CD1c-positive myeloid dendritic cell (primary cell): ENCODE measurements around the gene THBS1.

ENCODE experiments used
- DNase-seq: peaks from one replicate; pipeline ENCODE4 v3.0.0-alpha.2; 2016; ENCODE audit errors: extremely low spot score

The THBS1 gene

DNA sequence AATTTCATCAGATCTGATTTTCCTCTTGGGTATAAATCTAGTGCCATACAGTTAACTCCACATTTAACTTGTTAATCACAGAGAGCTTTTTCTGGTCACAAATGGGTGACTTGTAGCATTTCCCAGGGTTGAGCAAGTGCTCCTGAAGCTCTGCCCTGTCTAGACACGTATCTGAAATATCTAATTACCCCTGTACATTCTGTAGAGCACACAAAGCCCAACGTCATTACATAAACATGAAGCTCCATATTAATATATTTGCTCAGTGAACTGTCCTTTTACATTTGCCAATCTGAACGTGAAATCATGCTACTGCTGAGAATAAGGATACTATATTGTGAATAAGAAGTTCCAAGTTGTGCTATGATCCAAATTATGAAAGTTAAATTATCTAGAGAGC lies 49.0 kb downstream of the THBS1 start:
- DNase-seq, result no peak

DNA sequence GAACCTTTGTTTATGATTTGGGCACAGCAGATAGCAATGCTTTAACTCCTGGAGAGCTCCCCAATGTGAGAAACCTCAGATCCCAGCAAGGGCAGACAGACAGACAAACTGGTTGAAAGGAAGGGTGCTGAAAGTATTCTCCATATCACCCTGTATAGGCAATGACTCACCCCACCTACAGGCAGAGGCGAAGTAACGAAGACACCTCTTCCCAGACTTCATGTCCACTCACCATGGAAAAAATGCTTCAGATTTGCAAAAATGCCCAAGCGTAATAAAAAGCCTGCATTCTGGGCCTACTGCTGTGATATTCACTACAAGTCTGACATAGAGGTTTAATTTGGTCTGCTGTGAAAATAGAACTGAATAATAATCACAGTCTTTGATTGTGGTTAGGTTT lies 50.5 kb downstream of the THBS1 start:
- no peak for DNase-seq

DNA sequence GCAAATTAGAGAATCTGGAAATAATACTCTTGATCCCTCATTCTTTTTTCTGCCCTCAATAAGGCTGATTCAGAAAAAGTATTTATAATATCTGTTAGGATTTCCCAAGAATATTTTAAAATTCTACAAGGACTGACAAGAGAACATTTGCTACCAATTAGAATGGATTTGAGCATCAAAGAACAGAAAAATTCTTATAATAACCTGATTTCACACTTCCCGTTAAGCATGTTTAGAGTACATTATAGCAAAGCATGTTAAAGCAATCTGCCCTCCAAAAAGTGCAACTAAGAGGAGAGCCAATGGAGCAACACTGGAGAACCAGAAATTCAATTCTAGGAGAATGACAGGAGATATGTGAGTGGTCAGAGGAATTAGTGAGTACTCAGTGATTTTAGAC lies 57.2 kb downstream of the THBS1 start:
- DNase-seq, result no peak

DNA sequence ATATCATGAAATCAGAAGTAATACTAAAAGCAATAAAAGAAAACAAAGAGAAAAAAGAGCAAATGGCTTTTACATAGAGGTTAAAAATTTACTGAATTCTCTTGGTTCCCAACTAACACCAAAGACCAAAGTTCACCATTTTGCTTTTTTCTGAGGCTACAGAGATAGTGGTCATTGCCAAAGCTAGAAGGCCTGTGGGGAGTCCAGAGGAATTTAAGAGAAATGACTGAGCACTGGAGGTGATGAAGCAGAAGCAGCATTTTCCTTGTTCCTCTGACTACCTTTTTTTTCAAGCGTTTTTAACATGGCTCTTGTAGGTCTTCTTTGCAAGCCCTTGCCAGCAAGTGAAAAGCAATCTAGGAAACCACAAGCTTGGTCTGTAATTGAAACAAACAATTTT lies 58.2 kb downstream of the THBS1 start:
- DNase-seq, result no peak

DNA sequence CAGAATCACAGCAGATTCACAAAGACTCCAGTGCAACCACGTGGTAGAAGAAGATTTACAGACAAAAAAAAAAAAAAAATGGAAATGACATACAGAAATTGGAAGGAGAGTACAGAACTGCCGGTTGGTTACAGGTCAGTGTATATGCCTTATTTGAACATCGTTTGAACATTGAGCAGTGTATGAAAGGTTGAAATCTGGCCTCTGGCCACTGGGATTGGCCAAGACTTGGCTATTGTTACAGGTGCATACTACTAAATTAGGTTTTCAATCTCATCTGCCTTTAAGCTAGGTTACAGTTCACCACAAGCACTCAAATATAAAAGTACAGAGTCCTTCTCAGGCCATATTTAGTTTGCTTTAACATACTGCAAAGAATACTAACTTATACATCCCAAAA lies 59.8 kb downstream of the THBS1 start:
- no peak for DNase-seq

DNA sequence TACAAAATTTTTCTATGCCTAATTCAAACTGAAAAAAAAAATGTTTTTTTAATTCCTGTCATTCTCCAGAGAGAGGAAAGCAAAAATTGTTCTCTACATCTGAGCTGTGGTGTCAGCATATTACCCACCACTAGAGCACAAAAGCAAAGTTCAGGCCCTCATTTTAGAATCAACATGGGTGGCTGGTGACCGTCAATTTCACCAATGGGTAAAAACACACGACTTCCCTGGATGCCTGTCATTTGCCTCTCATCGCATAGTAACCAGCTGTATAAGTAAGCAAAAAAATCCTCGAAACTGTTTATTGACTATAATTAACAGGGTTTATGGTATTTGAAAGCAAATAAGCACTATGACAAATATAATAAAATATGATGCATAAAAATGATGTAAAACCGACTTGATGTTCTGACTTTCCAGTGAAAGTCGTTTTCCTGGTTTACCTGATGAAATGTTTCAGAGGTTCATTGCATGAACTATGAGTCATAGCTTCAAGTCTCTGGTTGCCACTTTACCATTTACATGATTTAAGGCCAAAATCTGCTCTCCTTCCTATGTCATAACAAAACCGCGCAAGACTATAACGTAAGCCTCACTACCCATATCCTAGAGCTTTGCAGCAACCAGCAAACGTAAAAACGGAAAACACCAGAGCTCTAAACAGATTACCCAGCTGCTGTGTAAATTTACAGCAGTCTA lies 60.5 kb downstream of the THBS1 start:
- DNase-seq, result no peak

DNA sequence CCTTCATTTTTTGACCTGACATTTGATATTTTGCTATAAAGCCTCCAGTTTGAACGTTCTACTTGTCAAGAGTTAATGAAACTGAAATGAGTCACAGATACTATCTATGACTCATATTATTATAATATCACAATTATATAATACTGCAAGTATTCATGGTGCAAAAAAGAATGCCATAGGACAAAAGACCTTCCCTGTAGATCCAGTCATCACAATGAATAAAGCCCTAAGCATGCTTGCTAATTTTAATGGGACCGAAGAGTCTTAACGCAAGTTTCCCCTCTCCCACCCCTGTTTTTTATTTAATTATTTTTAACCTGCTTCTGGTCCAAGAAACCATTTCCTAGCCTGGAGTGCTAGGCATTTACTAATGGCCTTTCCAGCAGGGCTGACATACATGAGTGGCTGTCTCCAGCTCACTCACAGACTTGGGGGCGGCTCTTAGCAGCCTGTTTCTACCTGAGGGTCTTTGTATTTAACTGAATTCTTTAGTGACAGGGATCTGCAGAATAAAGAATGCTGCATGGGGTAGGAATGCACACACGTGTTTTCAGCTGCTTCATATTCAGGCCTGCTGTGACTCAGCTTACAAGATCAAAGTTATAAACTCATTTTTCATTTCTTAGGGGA lies 61.2 kb downstream of the THBS1 start:
- DNase-seq, result no peak

DNA sequence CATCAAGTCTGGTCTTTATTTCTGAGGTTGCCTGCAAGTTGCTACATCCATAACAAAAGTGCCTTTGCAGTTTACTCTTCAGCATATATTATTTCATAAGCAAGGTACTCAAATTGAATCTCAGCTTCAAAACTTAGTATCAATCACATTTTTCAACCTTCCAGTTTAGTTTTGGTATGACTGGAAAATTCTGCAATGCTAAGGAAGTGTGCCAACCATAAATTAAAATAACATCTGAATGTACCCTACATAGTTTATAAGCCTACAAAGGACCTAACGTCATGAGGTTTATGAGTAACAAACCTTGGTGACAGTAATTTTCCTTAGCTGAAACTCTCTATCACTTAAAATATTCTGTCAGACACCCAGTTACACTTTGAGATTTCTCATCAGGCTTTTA lies 62.8 kb downstream of the THBS1 start:
- DNase-seq, result no peak

DNA sequence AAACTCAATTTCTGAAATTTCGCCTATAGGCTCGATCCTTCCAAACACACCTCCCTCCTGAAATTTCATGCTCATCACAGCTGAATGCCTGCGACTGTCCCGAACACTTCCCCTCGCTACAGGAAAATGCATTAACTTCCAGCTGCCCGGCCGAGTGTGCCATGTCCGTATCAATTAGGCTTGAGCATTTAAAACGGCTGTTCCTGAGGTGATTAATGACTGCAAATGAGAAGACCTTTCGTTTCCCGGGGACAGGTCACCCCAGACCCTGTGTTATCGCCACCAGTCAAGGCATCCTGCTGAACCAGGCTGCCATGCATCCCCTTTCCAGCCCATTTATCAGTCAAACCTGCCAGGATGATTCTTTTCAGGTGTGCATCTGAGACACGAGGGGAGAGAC lies 63.3 kb downstream of the THBS1 start:
- no peak for DNase-seq

DNA sequence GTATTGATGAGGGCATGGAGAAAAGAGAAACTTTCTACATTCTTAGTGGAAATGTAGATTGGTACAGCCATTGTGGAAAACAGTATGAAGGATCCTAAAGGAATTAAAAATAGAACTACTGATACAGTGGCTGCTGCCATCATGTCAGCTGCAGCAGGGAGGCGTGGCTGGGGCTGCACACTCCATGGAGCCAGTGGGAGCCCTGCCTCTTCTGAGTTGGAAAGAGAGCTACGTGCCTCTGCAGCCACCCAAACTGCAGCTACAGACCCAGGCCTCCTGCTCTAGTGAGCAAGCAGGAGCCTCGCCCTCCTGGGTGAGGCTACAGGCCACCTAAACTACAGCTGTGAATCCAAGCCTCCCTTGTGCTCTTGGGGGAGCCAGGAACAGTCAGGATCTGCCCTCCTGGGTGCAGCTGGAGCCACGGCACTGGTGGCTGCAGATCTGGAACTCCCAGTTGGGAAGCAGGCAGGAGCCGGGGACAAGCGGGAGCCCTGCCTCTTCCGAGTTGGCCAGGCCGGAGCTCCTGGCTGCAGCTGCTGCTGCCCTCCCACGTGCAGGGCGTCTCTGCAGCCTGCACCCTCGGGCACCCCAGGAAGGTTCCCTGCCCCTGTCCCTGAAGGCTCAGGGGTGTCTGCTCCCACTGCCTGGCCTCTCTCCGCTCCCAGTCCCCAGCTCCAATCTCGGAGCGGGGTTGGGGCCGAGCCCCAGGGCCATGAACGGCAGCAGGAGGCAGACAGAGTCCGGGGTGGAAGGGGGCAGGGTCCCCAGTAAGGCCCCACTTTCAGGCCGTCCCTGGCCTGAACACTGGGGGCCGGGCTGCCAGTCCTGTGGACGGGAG lies 64.5 kb downstream of the THBS1 start:
- DNase-seq, result no peak

DNA sequence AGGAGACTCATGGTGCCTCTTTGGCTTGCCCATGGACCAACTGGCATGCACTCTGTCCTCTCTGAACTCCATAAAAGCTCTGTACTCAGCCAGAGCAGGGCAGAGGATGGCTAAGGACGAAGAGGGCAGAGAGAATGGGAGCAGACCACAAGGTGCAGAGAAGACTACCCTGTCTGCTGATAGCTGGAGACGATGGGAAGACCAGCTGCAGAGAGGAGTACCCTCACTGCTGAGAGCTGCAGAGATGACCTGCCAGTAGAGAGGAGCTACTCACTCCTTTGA lies 65.0 kb downstream of the THBS1 start:
- no peak for DNase-seq

DNA sequence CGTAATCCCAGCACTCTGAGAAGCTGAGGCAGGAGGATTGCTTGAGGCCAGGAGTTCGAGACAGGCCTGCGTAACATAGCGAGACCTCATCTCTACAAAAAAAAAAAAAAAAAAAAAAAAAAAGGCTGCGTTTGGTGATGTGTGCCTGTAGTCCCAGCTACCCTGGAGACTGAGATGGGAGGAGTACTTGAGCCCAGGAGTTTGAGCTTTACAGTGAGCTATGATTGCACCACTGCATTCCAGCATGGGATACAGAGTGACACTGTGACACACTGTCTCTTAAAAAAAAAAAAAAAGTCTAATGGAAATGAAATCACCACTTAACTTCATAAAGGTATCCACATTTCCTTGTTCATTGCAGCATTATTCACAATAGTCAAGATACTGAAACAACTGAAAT lies 65.5 kb downstream of the THBS1 start:
- no peak for DNase-seq
